Skeletal muscle satellite cell (primary cell): ENCODE measurements around the gene PDE6C.
"Not testable (repeated sequence)": the region's sequence is repeated elsewhere in the genome, so short reads cannot be mapped to it uniquely, and the experiment has no call there.

Experiments used
- H3K27me3 ChIP-seq: 2 replicates; pipeline ENCODE4 v1.7.0; 2013; ENCODE audit warnings: low read length; ENCODE audit not compliant: control insufficient read depth, insufficient read depth
- H3K36me3 ChIP-seq: 2 replicates; pipeline ENCODE4 v1.7.0; 2013; ENCODE audit warnings: mild to moderate bottlenecking, control low read depth, low read length; ENCODE audit not compliant: insufficient read depth
- H3K4me1 ChIP-seq: 2 replicates; pipeline ENCODE4 v1.7.0; 2013; ENCODE audit warnings: low read length; ENCODE audit not compliant: control insufficient read depth, insufficient read depth
- H3K4me2 ChIP-seq: 2 replicates; pipeline ENCODE4 v1.7.0; 2013; ENCODE audit warnings: mild to moderate bottlenecking, low read length
- H3K4me3 ChIP-seq: 2 replicates; pipeline ENCODE4 v1.7.0; 2013; ENCODE audit warnings: low read length
- H3K9ac ChIP-seq: 2 replicates; pipeline ENCODE4 v1.7.0; 2013; ENCODE audit warnings: mild to moderate bottlenecking, low read depth, low read length, moderate library complexity
- H3K9me3 ChIP-seq: replicated peaks from 2 replicates; pipeline ENCODE4 v1.7.0; 2013; ENCODE audit warnings: mild to moderate bottlenecking, control low read depth, low read length

The PDE6C gene

GRCh38 chr10:93687737-93688136, 75.4 kb downstream of the PDE6C start:
- Histone ChIP-seq H3K36me3 (peaks cover 25% of the 10 kb centered on the region), H3K4me2 (no peak overlapping the region), H3K9me3 (no peaks in the 10 kb centered on the region), H3K27me3 (no peaks in the 10 kb centered on the region), H3K9ac (no peak overlapping the region), H3K4me3 (no peak overlapping the region), H3K4me1 (no peaks in the 10 kb centered on the region)

GRCh38 chr10:93695740-93696139, 83.4 kb downstream of the PDE6C start:
- no peak overlapping the region for H3K4me3 ChIP-seq
- no peak overlapping the region for H3K4me2 ChIP-seq
- no peaks in the 10 kb centered on the region for H3K27me3 ChIP-seq
- H3K9ac ChIP-seq: no peak overlapping the region
- no peaks in the 10 kb centered on the region for H3K9me3 ChIP-seq
- H3K36me3 ChIP-seq: peaks cover 52% of the 10 kb centered on the region
- no peaks in the 10 kb centered on the region for H3K4me1 ChIP-seq

- not testable (repeated sequence) for H3K27me3 ChIP-seq, H3K9ac ChIP-seq, H3K4me1 ChIP-seq, H3K4me3 ChIP-seq, H3K4me2 ChIP-seq, H3K9me3 ChIP-seq
- peaks cover 50% of the 10 kb centered on the region for H3K36me3 ChIP-seq
Observed at GRCh38 chr10:93696582-93696981, 84.2 kb downstream of the PDE6C start.

GRCh38 chr10:93697207-93697606, 84.9 kb downstream of the PDE6C start:
- Histone ChIP-seq H3K4me2 (no peak overlapping the region), H3K36me3 (peaks cover 46% of the 10 kb centered on the region), H3K4me1 (peaks cover 6% of the 10 kb centered on the region), H3K4me3 (no peak overlapping the region), H3K9ac (no peak overlapping the region), H3K27me3 (no peaks in the 10 kb centered on the region), H3K9me3 (no peaks in the 10 kb centered on the region)

GRCh38 chr10:93701866-93702209, 89.5 kb downstream of the PDE6C start:
- Histone ChIP-seq H3K9ac (peak overlapping the region; percentile 96), H3K9me3 (no peaks in the 10 kb centered on the region), H3K27me3 (no peaks in the 10 kb centered on the region), H3K4me3 (peak overlapping the region; percentile 88), H3K36me3 (peaks cover 22% of the 10 kb centered on the region), H3K4me2 (peak overlapping the region; percentile 95), H3K4me1 (peaks cover 6% of the 10 kb centered on the region)

GRCh38 chr10:93702210-93703001, 90.1 kb downstream of the PDE6C start, which contains the start of gene FRA10AC1:
TSS of gene FRA10AC1 (minus strand) at chr10:93702592. CDS start at chr10:93700106, 2,486 bp downstream.
- Histone ChIP-seq H3K4me3 (peak within 1 kb of the TSS; percentile 88), H3K4me2 (peak within 1 kb of the TSS; percentile 95), H3K27me3 (no peaks in the 10 kb centered on the region), H3K9ac (peak within 1 kb of the TSS; percentile 96), H3K9me3 (no peaks in the 10 kb centered on the region), H3K4me1 (peaks cover 6% of the 10 kb centered on the region), H3K36me3 (peaks cover 16% of the 10 kb centered on the region)

GRCh38 chr10:93703066-93703465, 90.7 kb downstream of the PDE6C start:
- Histone ChIP-seq H3K4me2 (peak overlapping the region; percentile 83), H3K36me3 (peaks cover 12% of the 10 kb centered on the region), H3K9ac (peak overlapping the region; percentile 96), H3K27me3 (no peaks in the 10 kb centered on the region), H3K9me3 (no peaks in the 10 kb centered on the region), H3K4me1 (peaks cover 6% of the 10 kb centered on the region), H3K4me3 (peak overlapping the region; percentile 88)

- peaks cover 6% of the 10 kb centered on the region for H3K4me1 ChIP-seq
- H3K9ac ChIP-seq: no peak overlapping the region
- no peaks in the 10 kb centered on the region for H3K9me3 ChIP-seq
- peaks cover 8% of the 10 kb centered on the region for H3K36me3 ChIP-seq
- no peaks in the 10 kb centered on the region for H3K27me3 ChIP-seq
- H3K4me3 ChIP-seq: no peak overlapping the region
- no peak overlapping the region for H3K4me2 ChIP-seq
Observed at GRCh38 chr10:93703841-93704240, 91.5 kb downstream of the PDE6C start.

GRCh38 chr10:93704451-93704850, 92.1 kb downstream of the PDE6C start:
- Histone ChIP-seq H3K36me3 (peaks cover 1% of the 10 kb centered on the region), H3K4me3 (no peak overlapping the region), H3K27me3 (no peaks in the 10 kb centered on the region), H3K9me3 (no peaks in the 10 kb centered on the region), H3K9ac (no peak overlapping the region), H3K4me1 (peaks cover 6% of the 10 kb centered on the region), H3K4me2 (no peak overlapping the region)

GRCh38 chr10:93707623-93708022, 95.3 kb downstream of the PDE6C start:
- no peaks in the 10 kb centered on the region for H3K36me3 ChIP-seq
- no peaks in the 10 kb centered on the region for H3K9me3 ChIP-seq
- no peak overlapping the region for H3K4me2 ChIP-seq
- H3K27me3 ChIP-seq: no peaks in the 10 kb centered on the region
- H3K4me3 ChIP-seq: no peak overlapping the region
- no peaks in the 10 kb centered on the region for H3K4me1 ChIP-seq
- no peak overlapping the region for H3K9ac ChIP-seq

- Histone ChIP-seq H3K9ac (no peak overlapping the region), H3K9me3 (no peaks in the 10 kb centered on the region), H3K4me3 (no peak overlapping the region), H3K27me3 (peaks cover 3% of the 10 kb centered on the region), H3K4me1 (no peaks in the 10 kb centered on the region), H3K36me3 (no peaks in the 10 kb centered on the region), H3K4me2 (no peak overlapping the region)
Observed at GRCh38 chr10:93710333-93710909, 98.1 kb downstream of the PDE6C start.

- Histone ChIP-seq H3K4me2 (no peak overlapping the region), H3K4me1 (no peaks in the 10 kb centered on the region), H3K9ac (no peak overlapping the region), H3K4me3 (no peak overlapping the region), H3K36me3 (no peaks in the 10 kb centered on the region), H3K9me3 (no peaks in the 10 kb centered on the region), H3K27me3 (peaks cover 10% of the 10 kb centered on the region)
Observed at GRCh38 chr10:93711891-93712290, 99.6 kb downstream of the PDE6C start.
